Astrocyte of the cerebellum (primary cell): ENCODE data around the gene ALKBH7.

ENCODE experiments used
- DNase-seq: peaks from one replicate; pipeline ENCODE4 v3.0.0-alpha.2; 2011; ENCODE audit warnings: low read depth
- H3K4me3 ChIP-seq: 2 replicates; pipeline ENCODE4 v1.5.1; 2011; ENCODE audit warnings: mild to moderate bottlenecking, low read depth, low read length, moderate library complexity
- in situ Hi-C: cut with HindIII; loops from 2 replicates; pipeline ENCODE4 v1.10.0; 2017; ENCODE audit warnings: low sequenced_read_pairs
- TF ChIP-seq, protein P1 (sequence below): IDR thresholded peaks from 2 replicates; pipeline ENCODE4 v1.5.1; 2012; ENCODE audit warnings: low read length, low read depth, moderate library complexity, mild to moderate bottlenecking; ENCODE audit errors: missing control alignments

Gene ALKBH7

DNA sequence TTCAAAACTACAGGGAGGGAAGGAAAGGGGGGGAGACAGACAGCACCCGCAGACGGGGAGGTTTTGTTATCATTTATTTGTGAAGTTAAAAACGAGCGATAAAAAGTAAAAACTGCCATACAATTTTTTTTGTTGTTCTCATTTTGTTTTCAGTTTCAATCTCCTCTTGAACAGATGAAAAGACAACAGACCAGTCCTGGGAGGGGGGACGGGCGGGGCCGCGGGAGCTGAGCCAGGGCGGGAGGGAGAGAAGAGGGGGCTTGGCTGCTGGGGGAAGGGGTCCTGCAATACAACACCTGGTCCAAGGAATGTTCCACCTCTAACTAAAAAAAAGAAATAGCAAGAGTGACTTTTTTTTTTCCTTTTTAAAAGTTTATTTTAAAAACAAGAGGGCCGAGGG is 40.7 kb downstream of the ALKBH7 start:
- no peak for DNase-seq
- in situ Hi-C loops = no loop called here
- TF ChIP-seq, protein P1, sequence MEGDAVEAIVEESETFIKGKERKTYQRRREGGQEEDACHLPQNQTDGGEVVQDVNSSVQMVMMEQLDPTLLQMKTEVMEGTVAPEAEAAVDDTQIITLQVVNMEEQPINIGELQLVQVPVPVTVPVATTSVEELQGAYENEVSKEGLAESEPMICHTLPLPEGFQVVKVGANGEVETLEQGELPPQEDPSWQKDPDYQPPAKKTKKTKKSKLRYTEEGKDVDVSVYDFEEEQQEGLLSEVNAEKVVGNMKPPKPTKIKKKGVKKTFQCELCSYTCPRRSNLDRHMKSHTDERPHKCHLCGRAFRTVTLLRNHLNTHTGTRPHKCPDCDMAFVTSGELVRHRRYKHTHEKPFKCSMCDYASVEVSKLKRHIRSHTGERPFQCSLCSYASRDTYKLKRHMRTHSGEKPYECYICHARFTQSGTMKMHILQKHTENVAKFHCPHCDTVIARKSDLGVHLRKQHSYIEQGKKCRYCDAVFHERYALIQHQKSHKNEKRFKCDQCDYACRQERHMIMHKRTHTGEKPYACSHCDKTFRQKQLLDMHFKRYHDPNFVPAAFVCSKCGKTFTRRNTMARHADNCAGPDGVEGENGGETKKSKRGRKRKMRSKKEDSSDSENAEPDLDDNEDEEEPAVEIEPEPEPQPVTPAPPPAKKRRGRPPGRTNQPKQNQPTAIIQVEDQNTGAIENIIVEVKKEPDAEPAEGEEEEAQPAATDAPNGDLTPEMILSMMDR = no peak
- no peak overlapping the region for H3K4me3 ChIP-seq

DNA sequence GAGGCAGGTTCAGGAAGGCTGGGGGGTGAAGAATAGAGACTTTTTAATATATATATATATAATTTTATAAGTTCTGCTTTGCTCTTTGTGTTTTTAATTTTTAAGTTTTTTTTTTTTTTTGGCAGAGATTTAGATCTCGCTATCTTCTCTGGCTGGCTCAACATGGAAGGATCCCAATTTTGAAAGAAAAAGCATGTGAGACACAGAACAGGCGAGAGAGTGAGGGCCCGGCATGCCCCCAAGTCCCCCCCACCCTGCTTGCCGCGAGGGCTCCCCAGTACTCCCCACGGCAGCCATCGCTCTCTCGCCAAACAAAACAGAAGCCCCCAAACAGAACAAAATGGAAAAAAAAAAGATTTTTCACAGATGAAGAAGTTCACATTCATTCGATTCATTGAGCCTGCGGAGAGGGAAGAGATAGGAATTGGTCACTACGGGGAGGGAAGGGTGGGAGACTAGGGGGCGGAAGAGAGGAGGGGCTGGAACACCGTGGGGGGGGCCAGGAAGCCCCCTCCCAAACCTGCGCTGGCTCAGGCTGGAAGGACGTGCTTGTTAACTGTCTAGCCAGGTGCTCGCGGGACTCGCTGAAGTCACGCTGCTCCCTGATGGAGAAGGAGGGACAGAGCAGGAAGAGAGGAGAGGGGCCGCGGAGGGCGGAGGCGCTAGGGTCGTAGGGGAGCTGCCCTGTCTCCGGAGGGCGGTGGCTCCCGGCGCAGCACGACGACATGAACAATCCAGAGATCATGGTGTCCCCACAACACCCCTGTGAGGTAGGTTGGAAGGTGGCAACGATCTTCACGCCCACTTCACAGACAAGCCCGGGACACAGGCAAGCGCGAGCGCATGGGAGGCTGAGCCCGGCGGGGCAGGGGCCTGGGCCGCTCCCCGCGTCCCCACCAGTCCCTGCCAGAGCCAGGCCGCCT is 41.4 kb downstream of the ALKBH7 start:
- TF ChIP-seq, protein P1 = no peak
- DNase-seq = no peak
- in situ Hi-C loops = no loop called here
- H3K4me3 ChIP-seq = no peak overlapping the region

DNA sequence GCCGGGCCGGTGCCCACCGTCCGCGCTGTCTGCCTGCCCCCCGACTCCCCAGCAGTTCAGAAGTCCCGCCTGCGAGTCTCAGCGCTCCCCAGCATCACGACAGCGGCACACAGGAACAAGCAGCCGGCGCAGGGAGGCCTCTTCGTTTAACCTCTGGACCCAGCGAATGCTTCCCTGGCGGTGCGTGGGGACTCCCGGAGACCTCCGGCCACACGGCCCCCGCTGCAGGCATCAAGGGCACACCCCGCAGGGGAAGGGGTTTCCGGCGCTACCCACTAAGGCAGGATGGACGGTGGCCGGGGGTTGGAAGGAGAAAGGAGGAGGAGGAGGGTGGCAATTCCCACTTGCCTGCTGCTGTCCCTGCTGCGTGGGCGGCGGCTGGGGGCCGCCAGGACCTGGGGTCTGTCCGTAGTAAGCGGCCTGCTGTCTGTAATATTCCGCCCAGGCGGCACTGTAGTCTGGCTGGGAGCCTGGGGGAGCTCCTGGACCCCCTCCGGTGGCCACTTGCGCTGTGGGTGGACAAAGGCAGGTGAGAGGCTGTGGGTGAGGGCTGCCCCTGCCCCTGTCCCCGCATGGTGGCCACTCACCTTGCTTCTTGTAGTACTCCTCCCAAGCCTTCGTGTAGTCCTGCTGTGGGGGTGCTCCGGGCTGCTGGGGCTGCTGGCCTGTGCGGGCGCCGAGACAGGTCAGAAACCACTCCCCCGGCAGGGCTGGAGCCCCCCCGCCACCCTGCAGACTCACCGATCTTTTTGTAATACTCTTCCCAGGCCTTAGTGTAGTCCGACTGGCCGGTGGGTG is 42.4 kb downstream of the ALKBH7 start:
- DNase-seq = no peak
- in situ Hi-C loops = no loop called here
- TF ChIP-seq, protein P1 = no peak
- no peak overlapping the region for H3K4me3 ChIP-seq

DNA sequence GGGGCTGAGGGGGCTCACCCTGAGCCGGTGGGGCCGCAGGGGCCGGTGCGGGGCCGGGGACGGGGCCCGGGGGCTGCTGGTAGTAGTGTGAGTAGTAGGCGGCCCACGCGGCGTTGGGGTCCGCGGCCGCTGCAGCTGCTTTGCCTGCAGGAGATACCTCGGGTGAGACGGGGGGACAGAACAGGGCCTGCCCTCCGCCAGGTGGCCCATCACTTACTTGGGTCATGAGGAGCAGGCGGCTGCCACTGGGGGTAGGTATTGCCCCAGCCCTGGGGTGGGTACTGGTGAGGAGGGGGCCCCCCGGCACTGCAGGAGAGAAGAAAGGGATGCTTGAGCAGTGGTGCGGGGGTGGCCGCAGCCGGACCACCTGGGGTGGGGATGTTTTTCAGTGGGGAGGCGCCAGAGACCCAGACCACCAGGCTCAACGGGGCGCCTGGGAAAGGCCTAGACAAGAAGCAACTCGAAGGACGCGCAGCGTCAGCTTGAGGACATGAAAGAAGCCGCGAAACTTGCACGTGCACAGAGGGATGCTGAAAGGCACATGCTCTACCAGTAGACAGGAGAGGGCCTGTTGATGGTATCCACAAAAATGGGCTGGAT is 43.1 kb downstream of the ALKBH7 start:
- TF ChIP-seq, protein P1 = no peak
- DNase-seq = no peak
- in situ Hi-C loops = no loop called here
- no peak overlapping the region for H3K4me3 ChIP-seq

DNA sequence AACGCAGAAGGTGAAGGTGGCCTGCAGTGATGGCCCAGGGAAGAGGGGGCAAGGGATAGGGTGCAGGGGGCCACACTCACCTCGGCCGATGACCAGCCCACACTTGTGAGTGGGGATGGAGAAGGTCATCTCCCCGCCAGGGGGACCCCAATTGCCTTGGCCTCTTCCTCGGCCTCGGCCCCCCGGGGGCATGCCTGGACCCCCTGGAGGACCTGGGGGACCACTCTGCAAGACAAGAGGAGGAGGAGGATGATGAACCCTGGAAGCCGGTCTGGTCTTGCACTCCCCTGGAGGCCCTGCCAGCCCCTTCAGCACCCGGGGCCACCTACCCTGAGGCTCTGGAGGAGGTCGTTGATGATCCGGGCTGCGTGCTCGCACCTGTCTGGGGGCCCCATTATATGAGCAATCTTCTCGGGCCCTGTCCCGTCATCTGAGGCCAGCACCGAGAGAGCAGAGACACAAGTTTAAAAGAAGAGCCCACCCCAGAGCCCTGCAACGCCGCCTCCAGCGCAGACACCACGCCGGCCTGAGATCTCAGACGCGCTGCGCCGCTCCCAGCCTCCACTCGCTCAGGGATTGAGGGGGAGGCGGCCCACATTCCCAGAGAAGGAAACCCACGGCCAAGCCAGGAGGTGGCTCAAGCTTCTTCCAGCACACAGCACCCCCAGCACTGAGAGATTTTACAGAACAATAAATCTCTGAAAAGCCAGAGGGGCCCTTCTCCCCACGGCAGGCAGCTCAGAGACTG is 44.2 kb downstream of the ALKBH7 start:
- H3K4me3 ChIP-seq = no peak overlapping the region
- TF ChIP-seq, protein P1 = no peak

More for the DNA sequence above, 44.2 kb downstream of the ALKBH7 start:
- in situ Hi-C loops = no loop called here
- DNase-seq = no peak
